HepG2 (cell line): ENCODE data around the gene GTF2H1. TPM values are rescaled to one million over a fixed set of nuclear protein-coding genes. Genes with fewer than 3 reads are reported as not detected.

Source experiments
- ARID5B ChIP-seq: IDR thresholded peaks from 2 replicates; pipeline ENCODE4 v1.4.0; 2020; ENCODE audit warnings: mild to moderate bottlenecking, missing genetic modification reagents
- ATM ChIP-seq: fragments of 450-650 bp; IDR thresholded peaks from 2 replicates; pipeline ENCODE4 v1.7.1; 2017; ENCODE audit warnings: mild to moderate bottlenecking, borderline replicate concordance
- ETV6 ChIP-seq: sonication (generic); formaldehyde crosslinking; conservative IDR thresholded peaks from 2 replicates; pipeline ENCODE4 v1.4.0; 2020; ENCODE audit warnings: missing genetic modification reagents
- HNRNPLL ChIP-seq: fragments of 200-400 bp; formaldehyde crosslinking; IDR thresholded peaks from 2 replicates; pipeline ENCODE4 v1.6.1; 2017; ENCODE audit warnings: mild to moderate bottlenecking, low read depth, low read length; ENCODE audit not compliant: poor library complexity, severe bottlenecking
- HOMEZ ChIP-seq: IDR thresholded peaks from 2 replicates; pipeline ENCODE4 v1.6.1; 2016; ENCODE audit warnings: low read depth
- MED8 ChIP-seq: sonication (generic); formaldehyde crosslinking; IDR thresholded peaks from 2 replicates; pipeline ENCODE4 v1.8.1; 2023; ENCODE audit warnings: mild to moderate bottlenecking, missing genetic modification reagents; ENCODE audit not compliant: insufficient replicate concordance
- NCOA2 ChIP-seq: sonication (generic); formaldehyde crosslinking; IDR thresholded peaks from 2 replicates; pipeline ENCODE4 v1.8.0; 2022; ENCODE audit warnings: inconsistent platforms
- NFAT5 ChIP-seq: sonication (generic); formaldehyde crosslinking; IDR thresholded peaks from 2 replicates; pipeline ENCODE4 v1.4.0; 2020; ENCODE audit warnings: missing genetic modification reagents
- SNAPC2 ChIP-seq: sonication (generic); formaldehyde crosslinking; IDR thresholded peaks from 2 replicates; pipeline ENCODE4 v1.8.1; 2022; ENCODE audit warnings: mild to moderate bottlenecking, missing genetic modification reagents
- ZBTB33 ChIP-seq: sonication (generic); formaldehyde crosslinking; IDR thresholded peaks from 2 replicates; pipeline ENCODE4 v1.4.0; 2020; ENCODE audit warnings: missing genetic modification reagents
- ZFP41 ChIP-seq: sonication (generic); formaldehyde crosslinking; IDR thresholded peaks from 2 replicates; pipeline ENCODE4 v1.4.0; 2020; ENCODE audit warnings: mild to moderate bottlenecking, missing genetic modification reagents, borderline replicate concordance
- ZGPAT ChIP-seq: IDR thresholded peaks from 2 replicates; pipeline ENCODE4 v1.6.1; 2016; ENCODE audit warnings: mild to moderate bottlenecking
- ZNF282 ChIP-seq: fragments of 450-650 bp; IDR thresholded peaks from 2 replicates; pipeline ENCODE4 v1.6.1; 2018; ENCODE audit not compliant: partially characterized antibody
- ZNF7 ChIP-seq: IDR thresholded peaks from 2 replicates; pipeline ENCODE4 v1.6.1; 2016; ENCODE audit warnings: missing biosample characterization, missing genetic modification reagents
- polyA plus RNA-seq, 8 experiments: library from polyadenylated mRNA; depleted of rRNA in 3 of 8; stranded (reverse) in 7 of 8; unstranded in 1 of 8; fragments of >200 nt; fragmentation: Illumina TruSeq in 4 of 8; extraction: Trizol in 4 of 8; gene quantifications; 2 replicates each; pipeline versions ENCODE4 v1.2.1 to v1.2.3, GENCODE V29; 2011 to 2016; ENCODE audit warnings: low read depth in 4 of 8, missing spikeins in 1 of 8, mixed read lengths in 1 of 8; ENCODE audit not compliant: insufficient read depth in 1 of 8
- total RNA-seq, 5 experiments: library from RNA; depleted of rRNA; stranded (reverse); fragments of >200 nt; fragmentation: Illumina TruSeq; extraction: Trizol; gene quantifications; 2 replicates each; pipeline ENCODE4 v1.2.3, GENCODE V29; 2016; ENCODE audit warnings: low read depth in 1 of 5

Gene GTF2H1
- total and polyA plus RNA-seq, 2 of the 13 experiments (the other 11 are each of a cell fraction or from before 2014, with no cell fraction given): 15.7 to 51.4 TPM

GRCh38 chr11:18394275-18394927 is 72.0 kb downstream of the GTF2H1 start, which contains the start of gene LDHA (continued):
- TF ChIP-seq ETV6: no peak
- no peak for TF ChIP-seq ZNF282
- TF ChIP-seq ZGPAT (CRISPR knock-in tag): peak; percentile 98
- peak; percentile 81 for TF ChIP-seq HNRNPLL
- no peak for TF ChIP-seq ATM
- peak; percentile 5; the same call in 1 of the 2 replicates for TF ChIP-seq ZBTB33
- no peak; the same call in 1 of the 2 replicates for TF ChIP-seq HOMEZ
- TF ChIP-seq ZFP41 (CRISPR knock-in tag): peak; percentile 82; the same call in 1 of the 2 replicates
- peak; percentile 50; the same call in 1 of the 2 replicates for TF ChIP-seq SNAPC2 (CRISPR knock-in tag)
- no peak for TF ChIP-seq ZNF7 (CRISPR knock-in tag)
- peak; percentile 81 for TF ChIP-seq NCOA2 (CRISPR knock-in tag)
- peak; percentile 96 for TF ChIP-seq MED8 (CRISPR knock-in tag)
- TF ChIP-seq ARID5B (CRISPR knock-in tag): peak; percentile 91
- peak; percentile 95 for TF ChIP-seq NFAT5 (CRISPR knock-in tag)
